GM15510 (cell line): ENCODE data around the gene ZNF888.

ENCODE experiments used
- POLR2A ChIP-seq: IDR thresholded peaks from 3 replicates; pipeline ENCODE4 v1.6.1; 2011; ENCODE audit warnings: borderline replicate concordance; ENCODE audit not compliant: insufficient read length; ENCODE audit errors: extremely low read depth

Gene ZNF888

GRCh38 chr19:52897138-52897935 is 25.9 kb downstream of the ZNF888 start, which contains the start of gene ZNF320:
ZNF320 (minus strand) TSS chr19:52897635; CDS start chr19:52890255, 7,380 bp downstream.
- TF ChIP-seq POLR2A = peak; percentile 51

GRCh38 chr19:52896431-52897137 is 26.6 kb downstream of the ZNF888 start:
- no peak for TF ChIP-seq POLR2A

GRCh38 chr19:52891336-52891735 is 31.9 kb downstream of the ZNF888 start:
- TF ChIP-seq POLR2A = no peak

GRCh38 chr19:52889931-52890330 is 33.3 kb downstream of the ZNF888 start:
- no peak for TF ChIP-seq POLR2A

GRCh38 chr19:52889076-52889475 is 34.2 kb downstream of the ZNF888 start:
- no peak for TF ChIP-seq POLR2A

GRCh38 chr19:52880895-52881389 is 42.3 kb downstream of the ZNF888 start:
- no peak for TF ChIP-seq POLR2A

- TF ChIP-seq POLR2A = no peak
Observed at GRCh38 chr19:52871466-52871865, 51.8 kb downstream of the ZNF888 start.

GRCh38 chr19:52857378-52858191 is 65.6 kb downstream of the ZNF888 start, which contains the start of gene ZNF468:
ZNF468 (minus strand) TSS chr19:52857619; CDS start chr19:52854272, 3,347 bp downstream.
- TF ChIP-seq POLR2A = peak; percentile 74
